Peyer's patch (tissue), 4 donors: ENCODE data around the gene SLC22A16.

ENCODE experiments used
- POLR2A ChIP-seq, 2 donors: fragments of 450-650 bp; IDR thresholded peaks; one replicate each; pipeline ENCODE4 v1.5.1; 2017; ENCODE audit warnings: antibody characterized with exemption in 2 of 2, mild to moderate bottlenecking in 2 of 2, moderate library complexity in 2 of 2
- TF ChIP-seq, protein P1 (sequence below), 6 experiments: fragments of 450-650 bp in 4 of 6; fragments of 200-600 bp in 2 of 6; sonication (generic) in 1 of 6; IDR thresholded peaks; one replicate each; pipeline ENCODE4 v1.5.1; 2017 to 2019; ENCODE audit warnings: antibody characterized with exemption in 6 of 6, mild to moderate bottlenecking in 3 of 6, moderate library complexity in 1 of 6

DNA sequence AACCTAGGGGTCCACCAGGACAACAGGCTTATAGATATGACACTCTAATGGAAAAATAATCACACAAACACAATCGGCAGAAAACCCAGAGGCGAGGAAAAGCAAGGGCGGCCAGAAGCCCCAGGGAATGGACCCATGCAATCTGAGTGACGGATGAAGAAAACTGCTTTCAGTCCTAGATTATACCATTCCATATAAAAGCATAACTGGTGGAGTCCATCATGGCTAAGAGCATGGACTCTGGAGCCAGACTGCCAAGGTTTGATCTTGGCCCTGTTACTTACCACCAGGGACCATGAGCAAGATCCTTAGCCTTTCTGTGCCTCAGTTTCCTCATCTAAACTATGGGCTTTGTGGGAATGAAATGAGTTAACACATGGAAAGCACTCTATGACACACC, 3.7 kb downstream of the SLC22A16 start:
- TF ChIP-seq, protein P1, sequence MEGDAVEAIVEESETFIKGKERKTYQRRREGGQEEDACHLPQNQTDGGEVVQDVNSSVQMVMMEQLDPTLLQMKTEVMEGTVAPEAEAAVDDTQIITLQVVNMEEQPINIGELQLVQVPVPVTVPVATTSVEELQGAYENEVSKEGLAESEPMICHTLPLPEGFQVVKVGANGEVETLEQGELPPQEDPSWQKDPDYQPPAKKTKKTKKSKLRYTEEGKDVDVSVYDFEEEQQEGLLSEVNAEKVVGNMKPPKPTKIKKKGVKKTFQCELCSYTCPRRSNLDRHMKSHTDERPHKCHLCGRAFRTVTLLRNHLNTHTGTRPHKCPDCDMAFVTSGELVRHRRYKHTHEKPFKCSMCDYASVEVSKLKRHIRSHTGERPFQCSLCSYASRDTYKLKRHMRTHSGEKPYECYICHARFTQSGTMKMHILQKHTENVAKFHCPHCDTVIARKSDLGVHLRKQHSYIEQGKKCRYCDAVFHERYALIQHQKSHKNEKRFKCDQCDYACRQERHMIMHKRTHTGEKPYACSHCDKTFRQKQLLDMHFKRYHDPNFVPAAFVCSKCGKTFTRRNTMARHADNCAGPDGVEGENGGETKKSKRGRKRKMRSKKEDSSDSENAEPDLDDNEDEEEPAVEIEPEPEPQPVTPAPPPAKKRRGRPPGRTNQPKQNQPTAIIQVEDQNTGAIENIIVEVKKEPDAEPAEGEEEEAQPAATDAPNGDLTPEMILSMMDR (IDR thresholded peaks at IDR 0.05): no peak
- no peak for TF ChIP-seq POLR2A (IDR thresholded peaks at IDR 0.05)
